Neural progenitor cell (in vitro differentiated cells): Measurements from ENCODE around the gene SERPINB6.

Source experiments
- CTCF ChIP-seq: fragments of 200-600 bp; sonication (generic); IDR thresholded peaks from 2 replicates; pipeline ENCODE4 v1.5.1; 2017; ENCODE audit warnings: antibody characterized with exemption, mild to moderate bottlenecking
- EZH2phosphoT487 ChIP-seq: fragments of 200-600 bp; sonication (generic); IDR thresholded peaks from 2 replicates; pipeline ENCODE4 v1.6.1; 2017; ENCODE audit warnings: antibody characterized with exemption

- TF ChIP-seq EZH2phosphoT487 (no peak), CTCF (no peak)
These were observed 14.3 kb downstream of the SERPINB6 start for GRCh38 chr6:2956930-2957685.
